HG03378 (cell line): Measurements from ENCODE around the gene NTM.
"Not testable (repeated sequence)": the region's sequence is repeated elsewhere in the genome, so short reads cannot be mapped to it uniquely, and the experiment has no call there.

Experiments used
- ATAC-seq: cut with Tn5 transposase; IDR thresholded peaks from one replicate; pipeline ENCODE4 v1.9.1; 2021; ENCODE audit warnings: mild to moderate bottlenecking, moderate library complexity; ENCODE audit not compliant: unreplicated experiment

NTM gene

DNA sequence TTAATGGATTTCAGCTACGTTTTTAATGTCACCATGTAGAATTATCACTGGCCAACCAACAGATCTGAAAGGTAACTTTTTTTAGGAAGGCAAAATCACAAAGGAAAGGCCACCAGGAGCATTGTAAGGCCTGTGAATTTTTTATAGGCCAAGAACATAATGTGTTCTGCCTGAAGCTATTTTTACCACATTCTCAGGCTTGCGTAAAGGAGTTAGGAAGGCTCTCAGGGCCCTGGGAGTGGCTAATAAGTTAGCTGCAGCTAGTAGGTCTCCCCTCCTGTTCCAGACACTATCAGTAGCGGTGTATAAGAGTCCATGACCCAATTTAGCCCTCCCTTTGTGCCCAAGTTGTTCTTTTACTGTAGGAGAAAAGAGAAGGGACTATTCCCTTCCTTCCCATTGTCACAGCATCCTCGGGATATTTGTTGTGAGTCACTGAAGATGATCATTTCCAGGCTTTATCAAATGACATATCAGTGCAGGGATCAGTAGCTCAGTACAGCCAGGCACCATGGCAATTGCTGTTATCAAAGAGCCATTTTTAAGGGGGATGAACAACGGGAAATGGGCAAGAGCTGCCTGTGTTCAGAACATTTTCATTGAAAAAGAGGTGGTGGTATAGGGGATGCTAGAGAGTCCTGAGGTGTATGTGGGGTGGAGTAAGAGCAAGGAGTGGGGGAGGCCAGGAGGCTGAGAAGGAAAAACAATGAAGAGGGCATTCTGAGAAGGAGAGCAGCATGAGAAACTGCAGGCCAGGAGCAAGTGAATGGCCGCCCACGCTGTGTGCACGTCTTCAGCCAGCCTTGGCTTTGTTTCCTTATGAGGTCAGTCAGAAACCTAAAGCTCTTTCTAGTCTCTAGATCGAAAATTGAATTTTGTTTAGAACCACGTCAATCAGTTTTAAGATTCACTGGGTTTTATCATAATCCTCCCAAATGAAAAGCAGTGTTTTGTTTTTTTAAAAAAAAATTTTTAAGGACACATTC lies 940.3 kb downstream of the NTM start:
- ATAC-seq = no peak

DNA sequence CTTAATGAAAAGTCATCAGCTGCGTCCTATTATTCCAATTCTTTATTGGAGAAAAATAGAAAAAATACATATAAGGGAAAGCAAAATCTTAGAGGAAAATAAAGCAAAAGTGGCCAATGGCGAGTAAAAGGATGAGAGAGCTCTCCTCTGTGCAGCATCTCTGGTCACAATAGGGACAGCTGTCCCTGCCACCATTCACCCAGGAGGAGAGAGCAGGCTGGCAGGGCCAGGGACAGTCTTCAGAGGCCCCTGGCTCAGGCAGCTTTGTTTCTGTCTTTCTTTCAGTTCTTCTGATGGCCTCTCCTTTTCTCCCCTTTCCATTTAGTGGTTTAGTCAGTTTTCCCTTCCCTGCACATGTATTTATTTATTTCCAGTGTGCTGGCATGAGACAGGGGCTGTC lies 941.3 kb downstream of the NTM start:
- ATAC-seq = no peak

DNA sequence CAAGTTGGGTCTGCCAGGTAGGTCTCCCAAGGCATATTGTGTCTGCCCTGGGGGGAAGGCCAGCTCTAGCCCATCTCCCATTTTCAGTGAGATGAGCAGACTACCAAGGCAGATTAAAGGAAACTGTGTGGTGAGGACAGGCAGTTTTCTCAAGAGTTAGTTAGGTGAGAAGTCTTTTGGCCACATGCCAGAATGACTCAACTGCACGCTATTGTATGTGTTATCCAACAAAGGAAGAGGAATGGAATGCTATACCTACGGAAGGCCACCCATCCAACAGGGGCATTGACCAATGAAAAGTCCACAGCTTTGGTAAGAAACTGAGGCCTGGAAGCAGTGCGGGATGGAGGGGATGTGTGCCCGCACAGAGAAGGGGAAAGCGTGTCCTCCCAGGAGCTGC lies 941.7 kb downstream of the NTM start:
- no peak for ATAC-seq

DNA sequence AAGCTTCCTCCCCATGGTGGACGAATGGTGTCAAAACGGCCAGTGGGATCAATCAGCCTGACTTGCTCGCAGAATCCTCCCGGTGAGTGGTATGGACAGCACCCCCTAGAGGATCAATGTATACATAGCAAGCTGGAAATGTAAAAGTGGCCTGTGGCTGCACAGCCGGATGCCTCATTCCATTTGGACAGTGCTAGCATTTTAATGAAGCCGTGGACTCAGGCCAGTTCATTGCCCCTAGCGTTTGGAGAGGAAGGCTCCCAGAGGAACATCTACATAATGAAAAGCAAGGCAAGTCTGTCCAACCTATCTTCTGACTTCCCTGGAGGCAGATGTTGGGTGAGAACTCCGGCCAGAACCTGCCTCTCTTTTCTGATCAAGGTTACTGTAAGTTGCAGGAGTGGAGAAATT lies 942.3 kb downstream of the NTM start:
- no peak for ATAC-seq

DNA sequence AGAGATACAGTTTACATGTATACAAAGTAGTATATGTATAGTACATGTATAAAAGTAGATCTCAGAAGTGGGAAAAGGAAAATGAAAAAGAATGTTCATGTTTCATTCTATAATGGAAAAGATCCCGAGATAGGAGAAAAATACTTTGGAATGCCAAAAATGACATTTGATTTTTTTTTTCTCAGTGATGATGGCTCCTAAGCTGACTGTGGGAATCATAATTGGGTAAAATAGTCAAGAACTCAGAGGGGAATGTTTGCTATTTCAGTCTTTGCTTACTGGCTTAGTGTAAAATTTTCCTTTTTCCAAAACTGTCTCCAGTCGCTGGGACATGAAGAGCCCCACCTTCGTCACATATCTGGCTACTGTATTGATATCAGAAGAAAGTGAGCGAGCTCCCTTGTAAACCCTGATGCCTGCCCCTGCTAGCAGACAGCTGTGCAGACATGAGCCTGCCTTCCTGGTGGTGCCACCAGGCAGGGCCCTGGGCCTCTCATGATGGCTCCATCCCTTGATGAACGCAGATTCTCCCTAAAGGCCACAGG lies 944.6 kb downstream of the NTM start:
- no peak for ATAC-seq

DNA sequence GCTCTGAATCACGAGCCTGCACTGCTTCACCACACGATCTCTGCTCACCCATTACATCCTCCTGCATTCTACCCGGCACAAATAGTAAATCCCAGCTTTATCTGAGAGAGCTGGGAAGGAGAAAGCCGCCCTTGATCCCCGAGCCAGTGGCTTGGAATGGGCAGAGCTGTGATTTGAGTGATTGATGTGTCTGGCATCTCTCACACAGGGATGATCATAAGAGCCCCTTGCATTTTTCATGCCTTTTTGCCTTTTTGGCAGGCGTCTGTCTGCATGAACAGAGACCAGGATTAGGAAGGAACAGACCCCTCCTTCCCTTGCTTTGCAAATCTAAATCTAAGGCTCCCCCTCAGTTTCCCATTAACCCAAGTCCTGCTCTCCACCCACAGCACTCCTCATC lies 945.3 kb downstream of the NTM start:
- no peak for ATAC-seq

DNA sequence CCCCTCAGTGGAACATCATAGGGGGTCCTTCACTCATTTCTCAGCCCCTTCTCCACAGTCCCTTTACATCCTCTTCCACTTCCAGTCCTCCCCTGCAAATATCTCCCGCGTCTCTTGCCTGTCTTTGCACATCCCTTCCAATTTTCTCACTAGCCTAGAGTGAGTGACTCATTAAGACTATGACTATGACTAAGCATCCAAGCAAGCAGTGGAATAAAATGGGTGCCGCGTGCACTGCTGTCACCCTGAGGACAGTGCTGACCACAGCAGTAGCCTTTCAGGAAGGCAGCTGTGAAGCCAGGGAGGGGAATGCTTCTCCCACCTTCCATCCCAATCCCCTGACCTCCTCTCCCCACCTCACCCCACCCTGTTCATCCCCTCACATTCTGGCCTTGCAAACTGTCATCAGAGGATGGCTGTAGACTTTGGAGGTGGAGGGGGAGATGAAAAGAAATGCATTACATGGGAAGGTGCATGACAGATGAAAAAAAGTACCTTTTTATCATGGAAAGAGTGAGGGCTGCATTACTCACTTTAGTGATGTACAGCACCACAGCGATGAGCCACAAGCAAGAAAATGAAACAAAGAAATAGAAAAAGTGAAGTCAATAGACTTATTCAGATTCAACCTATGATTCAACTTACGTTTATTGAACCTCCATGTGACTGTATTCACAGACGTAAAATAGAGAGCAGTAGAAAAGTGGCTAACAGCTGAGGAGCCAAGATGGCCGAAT lies 948.2 kb downstream of the NTM start:
- ATAC-seq = no peak

DNA sequence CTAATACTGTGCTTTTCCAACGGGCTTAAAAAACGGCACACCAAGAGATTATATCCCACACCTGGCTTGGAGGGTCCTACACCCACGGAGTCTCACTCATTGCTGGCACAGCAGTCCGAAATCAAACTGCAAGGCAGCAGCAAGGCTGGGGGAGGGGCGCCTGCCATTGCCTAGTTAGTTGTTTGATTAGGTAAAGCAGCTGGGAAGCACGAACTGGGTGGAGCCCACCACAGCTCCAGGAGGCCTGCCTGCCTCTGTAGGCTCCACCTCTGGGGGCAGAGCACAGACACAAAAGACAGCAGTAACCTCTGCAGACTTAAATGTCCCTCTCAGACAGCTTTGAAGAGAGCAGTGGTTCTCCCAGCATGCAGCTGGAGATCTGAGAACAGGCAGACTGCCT lies 949.0 kb downstream of the NTM start:
- ATAC-seq = not testable (repeated sequence)

DNA sequence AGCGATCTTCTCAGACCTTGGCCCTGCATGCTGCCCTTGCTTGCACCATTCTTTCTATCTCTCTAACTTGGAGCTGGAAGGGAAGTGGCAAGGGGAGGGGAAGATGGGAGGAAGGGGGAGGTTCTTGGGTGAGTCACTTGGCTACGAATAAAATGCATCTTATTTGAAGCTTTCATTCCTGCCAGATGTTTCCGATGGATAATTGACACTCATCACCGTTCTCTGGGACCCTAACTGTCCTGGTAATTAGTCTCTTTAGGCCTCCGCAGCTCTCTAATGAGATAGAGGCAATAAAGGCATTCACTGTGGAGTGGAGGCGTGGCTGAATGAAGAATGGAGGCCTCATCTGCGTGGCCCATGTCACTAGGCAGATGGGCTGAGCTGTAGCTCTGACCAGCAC lies 960.1 kb downstream of the NTM start:
- no peak for ATAC-seq

DNA sequence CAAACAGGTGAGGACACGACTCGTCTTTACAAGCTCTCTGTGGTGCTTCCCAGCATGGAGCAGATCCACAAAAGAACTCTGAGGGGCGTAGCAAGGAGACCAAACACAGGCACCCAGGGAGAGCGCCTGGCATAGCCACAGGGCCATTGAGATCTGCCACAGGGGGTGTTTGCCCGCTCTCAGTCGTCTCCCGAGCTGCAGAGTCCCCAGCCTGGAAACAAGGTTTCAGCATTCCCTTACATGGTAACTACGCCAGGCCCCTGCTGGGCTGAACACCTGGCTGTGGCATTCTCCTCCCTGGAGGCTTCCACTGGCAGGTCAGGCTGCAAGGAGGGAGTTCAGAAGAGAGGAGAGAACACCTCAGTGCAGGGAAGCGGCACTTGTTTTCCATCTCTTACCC lies 962.1 kb downstream of the NTM start:
- ATAC-seq = no peak

DNA sequence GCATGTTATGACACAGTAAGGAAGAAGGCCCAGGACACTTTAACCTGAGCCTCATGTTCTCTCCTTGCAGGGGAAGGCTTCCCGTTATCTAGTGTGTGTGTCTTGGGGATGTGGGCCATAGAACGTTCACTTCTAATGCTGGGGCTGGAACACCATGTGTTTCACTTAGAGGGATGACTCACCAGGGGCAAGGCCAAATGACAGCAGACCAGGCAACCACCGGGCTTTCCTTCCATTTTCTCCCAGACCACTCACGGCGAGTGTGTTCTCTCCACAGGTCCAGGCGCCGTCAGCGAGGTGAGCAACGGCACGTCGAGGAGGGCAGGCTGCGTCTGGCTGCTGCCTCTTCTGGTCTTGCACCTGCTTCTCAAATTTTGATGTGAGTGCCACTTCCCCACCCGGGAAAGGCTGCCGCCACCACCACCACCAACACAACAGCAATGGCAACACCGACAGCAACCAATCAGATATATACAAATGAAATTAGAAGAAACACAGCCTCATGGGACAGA lies 964.4 kb downstream of the NTM start:
- ATAC-seq = no peak

DNA sequence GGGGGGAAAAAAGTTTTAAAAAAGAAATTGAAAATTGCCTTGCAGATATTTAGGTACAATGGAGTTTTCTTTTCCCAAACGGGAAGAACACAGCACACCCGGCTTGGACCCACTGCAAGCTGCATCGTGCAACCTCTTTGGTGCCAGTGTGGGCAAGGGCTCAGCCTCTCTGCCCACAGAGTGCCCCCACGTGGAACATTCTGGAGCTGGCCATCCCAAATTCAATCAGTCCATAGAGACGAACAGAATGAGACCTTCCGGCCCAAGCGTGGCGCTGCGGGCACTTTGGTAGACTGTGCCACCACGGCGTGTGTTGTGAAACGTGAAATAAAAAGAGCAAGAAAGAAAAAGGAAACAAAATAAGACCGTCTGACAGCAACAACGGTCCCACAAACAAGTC lies 964.9 kb downstream of the NTM start:
- ATAC-seq = no peak

DNA sequence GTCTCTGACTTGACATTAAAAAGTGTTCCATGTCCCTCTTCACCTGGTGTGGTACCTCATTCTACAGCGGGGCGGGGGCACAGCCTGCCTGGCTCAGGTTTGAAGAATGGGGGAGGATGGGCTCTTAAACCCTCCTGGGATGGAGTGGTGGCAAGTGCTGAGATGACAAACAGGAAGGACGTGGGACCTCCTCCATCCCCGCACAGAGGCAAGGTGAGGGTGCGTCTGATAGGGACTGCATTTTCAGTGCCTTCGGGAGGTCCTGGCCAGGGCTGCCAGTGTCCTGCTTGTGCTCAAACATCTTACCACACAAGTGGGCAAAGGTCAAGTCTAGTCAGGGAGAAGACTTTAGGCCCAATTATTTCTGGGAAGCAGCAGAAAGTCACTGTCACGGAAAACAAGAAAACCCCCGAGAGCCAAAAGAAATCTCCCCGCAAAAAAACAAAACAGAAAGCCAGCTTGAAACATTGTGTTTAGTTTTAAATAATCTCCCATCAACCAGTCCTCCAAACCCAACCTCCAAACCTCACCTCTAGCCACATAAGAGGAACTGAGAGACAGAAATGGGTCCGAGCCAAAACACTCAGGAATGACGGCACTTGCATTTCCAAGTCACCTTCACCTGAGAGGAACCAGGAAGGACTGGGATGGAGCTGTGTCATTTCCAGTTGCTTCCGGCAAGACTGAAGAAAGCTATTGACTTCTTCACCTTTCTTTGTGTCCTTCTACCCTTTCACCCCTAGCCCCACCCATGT lies 966.5 kb downstream of the NTM start:
- ATAC-seq = no peak

DNA sequence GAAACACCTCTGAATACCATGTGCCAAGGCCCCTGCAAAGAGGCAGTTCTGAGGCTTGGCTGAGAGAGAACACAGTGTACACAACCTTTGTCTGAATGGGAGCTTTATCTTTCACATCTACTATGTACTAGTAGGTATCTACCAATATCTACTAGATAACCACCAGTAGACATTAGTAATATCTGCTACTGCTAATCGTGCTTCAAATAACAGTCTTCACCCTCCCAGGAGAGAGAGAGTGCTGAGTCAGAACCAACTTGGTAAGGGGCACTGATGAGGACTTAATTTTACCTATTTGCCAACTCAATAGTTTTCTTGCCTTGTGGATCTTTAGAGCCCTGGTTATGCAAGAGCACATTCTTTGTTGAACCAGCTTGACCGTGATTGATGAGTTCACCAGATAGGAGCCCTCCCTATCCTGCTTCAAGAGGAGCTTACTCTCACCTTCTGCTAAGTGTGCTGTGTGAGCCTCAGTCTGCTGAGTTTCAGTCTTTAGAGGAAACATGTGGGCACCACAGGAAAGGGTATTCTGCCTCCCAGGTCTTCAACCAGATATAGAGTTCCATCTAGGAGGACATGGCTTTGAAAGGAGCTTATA lies 967.5 kb downstream of the NTM start:
- no peak for ATAC-seq

DNA sequence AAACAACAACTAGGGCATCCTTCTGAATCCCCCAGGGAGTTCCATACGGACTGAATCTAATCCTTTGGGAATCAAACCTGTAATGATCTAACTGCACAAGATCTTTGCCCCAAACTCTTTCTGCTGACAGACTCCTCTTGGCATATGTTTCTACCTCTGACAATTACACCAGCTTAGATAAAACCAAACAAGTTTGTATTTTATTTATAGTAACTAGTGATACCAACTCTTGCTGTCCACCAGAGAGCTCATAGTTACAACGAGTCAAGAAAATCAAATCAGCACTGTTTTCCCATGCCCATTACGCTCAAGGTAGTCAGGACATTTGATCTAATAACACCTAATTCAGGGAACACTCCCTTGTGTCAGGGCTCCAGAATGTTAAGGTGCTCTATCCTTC lies 972.0 kb downstream of the NTM start:
- no peak for ATAC-seq

DNA sequence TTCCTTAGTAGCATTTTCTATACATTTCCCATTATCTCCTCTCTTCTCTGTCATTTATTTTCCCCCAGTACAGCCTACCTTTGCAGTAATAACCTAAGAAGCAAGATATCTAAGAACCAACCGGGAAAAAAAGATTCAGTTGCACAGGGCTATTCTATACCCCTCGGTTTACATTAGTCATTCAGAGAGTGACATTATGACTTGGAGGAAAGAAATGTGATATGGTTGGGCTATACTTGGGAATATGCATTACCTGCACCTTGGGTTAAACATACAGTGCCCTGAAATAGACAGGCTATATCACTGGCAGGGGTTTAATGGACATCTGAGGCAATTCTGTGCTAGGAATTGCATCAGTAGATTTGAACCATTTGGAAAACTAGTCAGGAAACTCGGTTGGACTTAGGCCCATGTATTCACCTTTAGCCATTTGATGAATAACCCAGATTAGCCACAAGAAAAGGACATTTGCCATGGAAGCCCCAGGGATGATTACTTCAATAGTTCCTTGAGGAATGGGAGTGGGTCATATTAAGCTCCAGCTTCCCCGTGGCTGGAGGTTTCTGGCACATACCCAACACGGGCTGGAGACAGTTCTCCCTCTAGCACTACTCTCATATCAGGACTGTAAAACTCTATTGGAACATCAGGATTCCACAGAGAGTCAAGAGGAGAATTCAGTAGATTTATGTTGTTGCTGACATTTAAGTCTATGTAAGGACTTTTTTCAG lies 973.2 kb downstream of the NTM start:
- no peak for ATAC-seq

DNA sequence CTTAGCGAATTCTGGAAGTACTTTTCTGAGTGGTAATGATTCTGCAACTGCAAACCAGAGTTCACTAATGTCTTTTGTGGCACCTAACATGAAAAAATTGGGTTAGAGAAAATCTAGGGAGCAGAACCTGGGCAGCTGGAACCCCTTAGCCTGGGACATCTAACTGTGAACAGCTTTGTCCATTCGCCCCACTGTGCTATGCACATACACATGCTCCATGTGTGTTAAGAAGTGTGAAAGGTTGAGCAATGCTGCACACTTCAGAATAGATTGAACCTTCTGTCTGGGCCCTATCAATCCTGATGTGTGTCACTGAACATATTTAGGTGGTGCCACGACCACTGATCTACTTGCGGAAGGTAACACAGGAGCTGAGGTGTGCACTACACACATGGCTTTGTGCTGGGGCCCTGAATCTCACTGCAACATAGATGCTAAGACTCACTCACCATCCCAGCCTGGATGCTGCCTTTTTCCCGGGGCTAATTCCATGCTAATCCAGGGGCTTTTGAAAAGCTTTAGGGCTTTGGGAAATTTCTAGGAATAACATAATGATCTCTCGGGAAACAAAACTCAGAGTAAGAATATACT lies 976.2 kb downstream of the NTM start:
- ATAC-seq = no peak

DNA sequence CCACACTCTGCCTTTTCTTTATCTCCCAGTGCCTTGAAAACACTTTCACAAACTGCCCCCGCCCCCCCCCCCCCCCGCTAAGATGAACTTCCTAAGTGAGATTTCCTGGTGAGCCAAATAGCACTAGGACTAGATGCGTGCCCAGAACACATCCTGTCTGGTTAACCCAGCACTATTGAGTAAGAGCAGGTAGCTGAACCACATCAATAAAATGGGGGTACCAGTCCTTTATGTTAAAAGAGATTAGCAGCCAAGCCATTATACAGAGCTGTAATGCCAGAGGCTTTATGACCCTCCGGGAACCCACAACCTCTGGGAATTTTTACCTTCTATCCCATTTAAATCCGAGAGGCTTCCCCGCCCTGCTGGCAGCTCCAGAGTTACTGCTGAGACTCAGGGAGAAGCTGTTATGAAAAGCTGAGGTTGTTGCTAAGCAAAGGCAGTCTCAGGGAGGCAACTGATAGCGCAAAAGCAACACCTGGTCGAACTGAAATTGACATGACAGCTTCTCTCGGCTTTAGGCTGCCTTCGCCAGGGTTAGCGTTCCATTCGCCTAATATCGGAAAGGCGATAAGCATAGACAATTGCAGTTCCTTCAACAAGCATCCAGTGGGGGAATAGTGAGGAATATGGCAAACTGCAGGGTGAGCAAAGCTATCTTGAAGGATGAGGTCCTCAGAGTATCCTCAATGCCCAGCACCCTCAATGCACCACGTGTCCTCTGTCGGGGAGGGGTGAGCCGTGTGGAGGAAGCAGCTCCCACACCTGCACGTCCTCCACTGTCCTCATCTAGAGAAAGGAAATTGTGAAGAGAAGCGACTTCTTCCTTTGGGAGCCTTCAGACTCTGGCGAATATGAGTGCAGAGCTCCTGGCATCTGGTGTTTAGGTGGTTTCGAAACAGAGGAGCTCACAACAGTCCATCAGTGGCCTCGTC lies 977.0 kb downstream of the NTM start:
- no peak for ATAC-seq
